HFFc6 (cell line): ENCODE data around the gene PACSIN3. TPM values are rescaled to one million over a fixed set of nuclear protein-coding genes. Genes with fewer than 3 reads are reported as not detected.

Source experiments
- DNase-seq: peaks from one replicate; pipeline ENCODE4 v3.0.0-alpha.2; 2018
- H3K27ac Mint-ChIP-seq: 2 replicates; pipeline ENCODE4 v1.8.0; 2020; ENCODE audit warnings: mild to moderate bottlenecking, mixed read lengths
- H3K27me3 Mint-ChIP-seq: 2 replicates; pipeline ENCODE4 v1.8.0; 2021; ENCODE audit warnings: mild to moderate bottlenecking, moderate library complexity, mixed read lengths; ENCODE audit not compliant: insufficient read depth
- H3K36me3 Mint-ChIP-seq: 2 replicates; pipeline ENCODE4 v1.8.0; 2021; ENCODE audit warnings: low read depth, mixed read lengths
- H3K4me1 Mint-ChIP-seq: 2 replicates; pipeline ENCODE4 v1.8.0; 2020; ENCODE audit warnings: low read depth, mixed read lengths
- H3K4me3 Mint-ChIP-seq: 2 replicates; pipeline ENCODE4 v1.8.0; 2020; ENCODE audit warnings: mild to moderate bottlenecking, moderate library complexity, mixed read lengths
- H3K9me3 Mint-ChIP-seq: 2 replicates; pipeline ENCODE4 v1.8.0; 2020; ENCODE audit warnings: mild to moderate bottlenecking, mixed read lengths
- total RNA-seq, 6 experiments: library from RNA; stranded (reverse); fragmentation: NEBNext Ultra II Directional; extraction: Animal tissue kit (Norgen Biotek cat#: 25700); gene quantifications; 2 replicates in 1 of 6; 3 replicates in 5 of 6; pipeline ENCODE4 v1.2.3, GENCODE V29; 2021
- TF ChIP-seq, protein P1 (sequence below): fragments of 200-600 bp; sonication (generic); IDR thresholded peaks from 2 replicates; pipeline ENCODE4 v1.5.0; 2021; ENCODE audit warnings: antibody characterized with exemption, mild to moderate bottlenecking

PACSIN3 gene
- total RNA-seq, 6 experiments from 2014 or later: 10.3 to 30.9 (median 22.1) TPM

DNA sequence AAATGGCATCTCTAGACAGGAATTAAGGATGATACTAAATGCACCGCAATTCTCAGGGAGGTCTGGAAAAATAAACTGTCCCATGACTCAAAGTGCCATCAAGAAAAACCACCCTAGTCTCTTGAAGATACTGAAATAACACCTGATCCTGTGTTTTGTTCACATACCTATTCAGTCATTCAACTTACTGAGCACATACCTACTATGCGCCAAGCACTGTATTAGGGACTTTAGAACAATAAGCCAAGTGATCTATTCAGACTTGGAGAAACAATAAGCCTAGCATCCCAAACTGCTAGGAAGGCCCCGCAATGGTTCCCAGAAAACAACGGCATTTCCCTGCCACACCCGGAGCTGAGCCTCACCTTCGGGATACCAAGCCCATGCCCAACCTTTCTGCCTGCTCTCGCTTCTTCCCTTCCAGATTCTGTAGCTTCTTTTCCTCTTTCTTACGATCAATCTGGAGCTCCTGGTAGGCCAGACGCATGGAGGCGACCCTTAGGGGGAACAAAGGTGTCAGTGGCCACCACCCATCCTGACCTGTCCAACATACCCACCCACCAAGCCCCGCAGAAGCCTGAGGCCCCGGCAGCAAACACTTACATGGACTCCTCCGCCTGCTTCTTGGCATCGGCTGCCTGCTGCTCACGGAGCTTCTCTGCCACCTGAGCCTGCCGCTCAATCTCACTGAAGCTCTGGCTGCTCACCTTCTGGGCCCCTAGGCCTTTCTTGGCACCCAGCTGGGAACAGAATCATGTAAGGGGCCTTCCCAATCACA is 15.0 kb downstream of the PACSIN3 start:
- no peak overlapping the region for H3K4me3 Mint-ChIP-seq
- peaks cover 15% of the 10 kb centered on the region for H3K4me1 Mint-ChIP-seq
- TF ChIP-seq, protein P1, sequence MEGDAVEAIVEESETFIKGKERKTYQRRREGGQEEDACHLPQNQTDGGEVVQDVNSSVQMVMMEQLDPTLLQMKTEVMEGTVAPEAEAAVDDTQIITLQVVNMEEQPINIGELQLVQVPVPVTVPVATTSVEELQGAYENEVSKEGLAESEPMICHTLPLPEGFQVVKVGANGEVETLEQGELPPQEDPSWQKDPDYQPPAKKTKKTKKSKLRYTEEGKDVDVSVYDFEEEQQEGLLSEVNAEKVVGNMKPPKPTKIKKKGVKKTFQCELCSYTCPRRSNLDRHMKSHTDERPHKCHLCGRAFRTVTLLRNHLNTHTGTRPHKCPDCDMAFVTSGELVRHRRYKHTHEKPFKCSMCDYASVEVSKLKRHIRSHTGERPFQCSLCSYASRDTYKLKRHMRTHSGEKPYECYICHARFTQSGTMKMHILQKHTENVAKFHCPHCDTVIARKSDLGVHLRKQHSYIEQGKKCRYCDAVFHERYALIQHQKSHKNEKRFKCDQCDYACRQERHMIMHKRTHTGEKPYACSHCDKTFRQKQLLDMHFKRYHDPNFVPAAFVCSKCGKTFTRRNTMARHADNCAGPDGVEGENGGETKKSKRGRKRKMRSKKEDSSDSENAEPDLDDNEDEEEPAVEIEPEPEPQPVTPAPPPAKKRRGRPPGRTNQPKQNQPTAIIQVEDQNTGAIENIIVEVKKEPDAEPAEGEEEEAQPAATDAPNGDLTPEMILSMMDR: no peak
- DNase-seq: no peak
- H3K36me3 Mint-ChIP-seq: peaks cover 8% of the 10 kb centered on the region
- no peaks in the 10 kb centered on the region for H3K9me3 Mint-ChIP-seq
- H3K27me3 Mint-ChIP-seq: peaks cover 10% of the 10 kb centered on the region
- no peak overlapping the region for H3K27ac Mint-ChIP-seq

DNA sequence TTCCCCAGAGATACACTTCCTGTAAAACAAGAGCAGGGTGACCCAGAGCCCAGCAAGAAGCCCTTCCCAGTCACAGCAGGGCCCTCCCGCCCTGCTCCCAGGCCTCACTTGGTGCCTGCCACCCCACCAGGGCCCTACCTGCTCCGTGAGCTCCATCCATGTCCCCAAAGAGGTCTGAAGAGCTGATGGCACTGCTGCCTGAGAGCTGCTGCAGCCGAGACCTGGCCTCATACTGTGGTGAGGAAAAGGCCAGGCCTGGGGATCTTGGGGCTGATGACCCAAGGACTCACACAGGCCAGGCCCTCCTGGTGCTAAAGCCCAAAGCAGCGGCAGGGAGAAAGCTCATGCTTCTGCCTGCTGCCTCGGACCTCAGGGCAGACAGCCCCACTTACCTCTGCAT is 19.9 kb downstream of the PACSIN3 start:
- peaks cover 6% of the 10 kb centered on the region for H3K36me3 Mint-ChIP-seq
- TF ChIP-seq, protein P1: no peak
- DNase-seq: no peak
- no peak overlapping the region; the same call in 1 of the 2 replicates for H3K27ac Mint-ChIP-seq
- no peaks in the 10 kb centered on the region for H3K9me3 Mint-ChIP-seq
- H3K27me3 Mint-ChIP-seq: peaks cover 7% of the 10 kb centered on the region
- H3K4me3 Mint-ChIP-seq: no peak overlapping the region
- 0 out of 2 replicates have a peak, but pooled peaks cover 4% of the 10 kb centered on the region for H3K4me1 Mint-ChIP-seq

DNA sequence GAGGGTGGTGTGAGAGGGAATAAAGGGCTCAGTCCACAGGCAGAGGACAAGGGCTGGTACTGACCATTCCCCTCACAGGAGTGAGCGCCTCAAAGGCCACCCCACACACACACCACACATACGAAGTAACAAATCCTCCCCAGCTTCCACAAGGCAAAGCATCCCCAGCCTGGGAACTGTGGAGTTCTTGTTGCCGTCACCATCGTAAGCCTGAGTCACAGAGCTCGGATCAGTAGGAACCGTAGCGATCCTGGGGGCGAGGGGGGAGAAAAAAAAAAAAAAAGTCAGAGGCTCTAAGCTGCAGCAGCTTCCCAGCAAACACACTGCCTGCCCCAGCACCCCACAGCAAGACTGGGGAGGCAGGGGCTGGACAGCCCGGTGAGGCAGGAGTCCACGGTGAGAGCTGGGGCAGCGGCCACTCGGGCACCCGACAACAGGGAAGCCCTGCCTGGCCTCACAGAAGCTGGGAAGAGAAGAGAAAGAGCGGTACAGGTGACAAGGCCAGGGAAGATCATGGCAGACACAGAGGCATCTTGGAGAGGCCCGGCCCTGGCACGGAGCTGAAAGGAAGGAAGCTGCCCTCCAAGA is 20.9 kb downstream of the PACSIN3 start:
- no peak overlapping the region; the same call in 1 of the 2 replicates for H3K27ac Mint-ChIP-seq
- 0 out of 2 replicates have a peak, but pooled peaks cover 4% of the 10 kb centered on the region for H3K4me1 Mint-ChIP-seq
- peaks cover 6% of the 10 kb centered on the region for H3K36me3 Mint-ChIP-seq
- no peak overlapping the region for H3K4me3 Mint-ChIP-seq
- TF ChIP-seq, protein P1: no peak
- DNase-seq: no peak
- H3K27me3 Mint-ChIP-seq: peaks cover 7% of the 10 kb centered on the region
- H3K9me3 Mint-ChIP-seq: no peaks in the 10 kb centered on the region

DNA sequence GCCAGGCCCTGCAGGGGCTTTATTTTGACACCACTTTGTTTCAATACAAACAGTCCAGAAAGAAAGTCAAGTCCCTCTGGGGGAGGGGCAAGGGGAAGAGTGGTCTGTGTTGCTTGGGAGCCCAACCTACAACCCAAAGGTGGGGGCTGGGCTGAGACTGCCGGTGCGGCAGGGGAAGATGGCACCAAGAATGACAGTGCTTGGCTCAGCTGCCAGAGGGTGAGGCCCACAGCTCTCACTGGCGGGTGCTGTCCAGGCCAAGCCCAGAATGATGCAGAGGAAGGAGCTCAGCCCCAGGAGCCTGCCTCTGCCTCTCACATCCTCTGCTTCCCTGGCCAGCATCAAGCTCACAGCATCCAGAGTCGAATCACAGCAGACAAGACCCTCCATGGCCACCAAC is 21.9 kb downstream of the PACSIN3 start:
- H3K4me3 Mint-ChIP-seq: no peak overlapping the region
- peaks cover 6% of the 10 kb centered on the region for H3K36me3 Mint-ChIP-seq
- TF ChIP-seq, protein P1: no peak
- no peak overlapping the region; the same call in 1 of the 2 replicates for H3K27ac Mint-ChIP-seq
- no peaks in the 10 kb centered on the region for H3K9me3 Mint-ChIP-seq
- no peak for DNase-seq
- H3K27me3 Mint-ChIP-seq: peaks cover 7% of the 10 kb centered on the region
- H3K4me1 Mint-ChIP-seq: peaks cover 4% of the 10 kb centered on the region; the same call in 1 of the 2 replicates

DNA sequence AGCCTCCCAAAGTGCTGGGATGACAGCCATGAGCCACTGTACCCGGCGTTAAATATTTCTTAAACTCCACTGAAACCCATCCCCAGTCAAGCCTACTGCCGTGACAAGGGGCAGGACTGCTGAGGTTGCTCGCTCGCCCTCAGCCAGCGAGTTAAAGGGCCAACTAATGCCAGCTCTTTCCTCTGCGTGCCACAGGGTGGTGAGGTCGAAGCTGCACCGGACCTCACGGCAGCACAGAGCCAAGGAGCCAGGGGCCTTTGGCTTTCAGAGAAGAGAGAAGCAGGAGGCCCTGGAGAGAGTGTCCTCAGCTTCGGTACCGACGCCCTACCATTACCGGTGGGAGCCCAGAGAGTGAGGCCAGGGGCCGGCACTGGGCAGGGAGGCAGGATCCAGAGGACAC is 22.3 kb downstream of the PACSIN3 start:
- peaks cover 8% of the 10 kb centered on the region for H3K27me3 Mint-ChIP-seq
- H3K9me3 Mint-ChIP-seq: no peaks in the 10 kb centered on the region
- DNase-seq: no peak
- H3K27ac Mint-ChIP-seq: no peak overlapping the region; the same call in 1 of the 2 replicates
- TF ChIP-seq, protein P1: no peak
- H3K4me1 Mint-ChIP-seq: peaks cover 8% of the 10 kb centered on the region; the same call in 1 of the 2 replicates
- peaks cover 6% of the 10 kb centered on the region for H3K36me3 Mint-ChIP-seq
- H3K4me3 Mint-ChIP-seq: no peak overlapping the region
